Measurements from ENCODE around the gene NRL. TPM values are rescaled to one million over a fixed set of nuclear protein-coding genes. Genes with fewer than 3 reads are reported as not detected.

Gene NRL
- total and polyA plus RNA-seq, 10 of the 15 experiments (the other 5 are each of a cell fraction or from before 2014, with no cell fraction given) = 0.11 to 4.4 (median 2.2) TPM

DNA sequence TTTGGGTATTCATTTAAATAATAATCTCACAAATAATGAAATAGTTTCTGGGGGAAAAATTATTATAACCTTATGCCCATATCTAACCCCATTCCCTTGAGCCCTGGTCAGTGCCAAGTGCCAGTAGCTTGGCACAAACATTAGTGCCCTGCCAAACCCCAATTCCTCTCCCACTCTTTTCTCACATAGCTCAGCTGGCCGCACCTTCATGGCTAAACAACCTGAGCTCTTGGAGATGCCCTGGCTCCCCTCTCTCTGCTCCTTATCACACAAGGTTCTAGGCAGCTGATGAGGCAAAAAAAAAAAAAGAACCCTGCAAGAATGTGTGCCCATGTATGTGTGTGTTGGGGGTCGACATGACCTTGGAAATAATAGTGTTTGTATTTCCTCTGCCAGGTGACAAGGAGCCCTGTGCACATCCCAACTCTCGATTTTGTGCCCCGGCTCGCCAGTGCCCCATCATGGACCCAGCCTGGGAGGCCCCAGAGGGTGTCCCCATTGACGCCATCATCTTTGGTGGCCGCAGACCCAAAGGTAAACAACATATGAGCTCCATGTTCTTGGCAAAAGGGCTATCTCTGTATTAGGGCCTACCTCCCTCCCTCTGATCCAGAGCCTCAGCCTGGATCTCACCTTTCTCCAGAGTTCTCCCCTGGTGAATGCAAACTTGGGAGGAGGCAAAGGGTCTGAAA is 12.2 kb downstream of the NRL start:
- no peaks in the 10 kb centered on the region for H3K4me1 ChIP-seq (ENCODE audit: control insufficient read depth, insufficient read depth, low read length)
- no peak overlapping the region for H3K9ac ChIP-seq (ENCODE audit: control insufficient read depth, insufficient read depth, low read length)
- no peak overlapping the region for H3K4me3 ChIP-seq
- BruUV-seq (replicated peaks) = no TSS peak
- TF ChIP-seq SUPT20H (IDR thresholded peaks at IDR 0.05; ENCODE audit: borderline replicate concordance, control insufficient read depth, low read depth, low read length) (no peak), EP300 (IDR thresholded peaks at IDR 0.05; ENCODE audit: borderline replicate concordance in 1 of 2, control insufficient read depth in 1 of 2, low read depth in 2 of 2, low read length in 2 of 2) (no peak), ZNF24 (IDR thresholded peaks at IDR 0.05) (no peak), SPI1 (IDR thresholded peaks at IDR 0.05; ENCODE audit: borderline replicate concordance, insufficient read depth, low read depth, low read length) (no peak), GABPA (IDR thresholded peaks at IDR 0.05; ENCODE audit: low read depth) (no peak), POLR2AphosphoS2 (IDR thresholded peaks at IDR 0.05; ENCODE audit: low read depth, low read length) (no peak), IRF3 (IDR thresholded peaks at IDR 0.05) (no peak), ZNF217 (IDR thresholded peaks at IDR 0.05) (no peak), CHD4 (IDR thresholded peaks at IDR 0.05) (no peak), HCFC1 (IDR thresholded peaks at IDR 0.05; ENCODE audit: low read length) (no peak), YBX1 (IDR thresholded peaks at IDR 0.05) (no peak), IKZF1 (conservative IDR thresholded peaks at IDR 0.05) (no peak), TCF12 (IDR thresholded peaks at IDR 0.05; ENCODE audit: low read depth, low read length) (no peak), EZH2 (IDR thresholded peaks at IDR 0.05; ENCODE audit: borderline replicate concordance, control insufficient read depth, low read depth, low read length) (no peak), PAX8 (IDR thresholded peaks at IDR 0.05) (no peak), JUNB (IDR thresholded peaks at IDR 0.05) (no peak), HDGF (IDR thresholded peaks at IDR 0.05) (no peak)
- H3K27ac ChIP-seq (ENCODE audit: control insufficient read depth, insufficient read depth) = no peak overlapping the region
- H2AFZ ChIP-seq (ENCODE audit: control insufficient read depth, low read depth, low read length) = no peak overlapping the region
- ChIA-PET CTCF (interaction anchor here (1.1 to 11.3 kb wide), 5 partner anchors 9 to 58 kb away, joined by 3 to 294 read pairs (median 4); partner anchors contain the start of gene PCK2), RAD21 (ENCODE audit: unreplicated experiment) (interaction anchor here (0.8 to 1.2 kb wide), 2 partner anchors 8 to 45 kb away, joined by 3 read pairs; no protein-coding TSS in a partner anchor), POLR2A (interaction anchor here (0.8 to 1.8 kb wide), 2 partner anchors 9 to 110 kb away, joined by 3 to 8 read pairs; partner anchors contain the start of genes CHMP4A and PCK2), SMC1A (ENCODE audit: uncharacterized antibody, unreplicated experiment) (interaction anchor here (1.6 to 9.6 kb wide), 3 partner anchors 9 to 58 kb away, joined by 5 to 195 read pairs (median 7); partner anchors contain the start of genes IRF9 and PCK2)
- WGBS (ENCODE audit: insufficient coverage, insufficient replicate concordance, low lambda C conversion rate, missing lambda C conversion rate) = 92% methylated on average over 7 of the region's 7 CpGs
- intact Hi-C loops (cut with micrococcal nuclease; ENCODE audit: unreplicated experiment) = no loop called here
- H3K27me3 ChIP-seq (replicated peaks in 1 of 2; ENCODE audit: control insufficient read depth in 2 of 2, insufficient read depth in 2 of 2, low read length in 1 of 2) = no peaks in the 10 kb centered on the region
- H3K9me3 ChIP-seq (replicated peaks; ENCODE audit: control insufficient read depth, insufficient read depth, low read length) = no peaks in the 10 kb centered on the region
- H3K79me2 ChIP-seq (ENCODE audit: control insufficient read depth, insufficient read depth, low read length) = no peaks in the 10 kb centered on the region
- no peak for FAIRE-seq
- in situ Hi-C loops (cut with MboI) = loop anchor here (25.0 kb wide), 1 partner anchor 790 kb away; the partner anchor contains the start of genes BCL2L2, PABPN1 and PPP1R3E
- no peak for ATAC-seq
- H4K20me1 ChIP-seq (ENCODE audit: control insufficient read depth, insufficient read depth) = no peaks in the 10 kb centered on the region
- DNase-seq (ENCODE audit: low read depth, low spot score) = no peak
- no peak overlapping the region for H3K4me2 ChIP-seq (ENCODE audit: control insufficient read depth, insufficient read depth)
- peaks cover 11 to 14% of the 10 kb centered on the region in 2 experiments; a peak in 3 of 4 replicates for H3K36me3 ChIP-seq (ENCODE audit: control insufficient read depth in 2 of 2, insufficient read depth in 2 of 2, low read length in 1 of 2)

All from GM12878 (cell line).